Stimulated activated CD8-positive, alpha-beta memory T cell treated with anti-CD3 and anti-CD28 coated beads, Interleukin-12 subunit alpha, Interleukin-12 subunit beta, amount 100 ng/mL, for 24 hours (primary cell): Measurements from ENCODE around the gene LMX1B.
"Not testable (repeated sequence)": the region's sequence is repeated elsewhere in the genome, so short reads cannot be mapped to it uniquely, and the experiment has no call there.

Experiments used
- DNase-seq: peaks from one replicate; pipeline ENCODE4 v3.0.0-alpha.2; 2020; ENCODE audit errors: extremely low read depth

The LMX1B gene

GRCh38 chr9:126613651-126614050 is at the start of gene LMX1B:
Gene LMX1B (plus strand): TSS chr9:126613928. CDS start chr9:126614450, 522 bp downstream.
- no peak for DNase-seq

- no peak for DNase-seq
Observed at GRCh38 chr9:126564128-126564527, 49.6 kb upstream of the LMX1B start.

GRCh38 chr9:126564716-126565115 is 49.0 kb upstream of the LMX1B start:
- DNase-seq = no peak

- DNase-seq = no peak
Observed at GRCh38 chr9:126565336-126566128, 48.2 kb upstream of the LMX1B start.

GRCh38 chr9:126569036-126569435 is 44.7 kb upstream of the LMX1B start:
- DNase-seq = no peak

- DNase-seq = no peak
Observed at GRCh38 chr9:126578029-126578428, 35.7 kb upstream of the LMX1B start.

- not testable (repeated sequence) for DNase-seq
Observed at GRCh38 chr9:126580319-126580718, 33.4 kb upstream of the LMX1B start.

- no peak for DNase-seq
Observed at GRCh38 chr9:126581893-126582292, 31.8 kb upstream of the LMX1B start.

- no peak for DNase-seq
Observed at GRCh38 chr9:126582427-126582826, 31.3 kb upstream of the LMX1B start.

GRCh38 chr9:126583144-126583760 is 30.5 kb upstream of the LMX1B start:
- DNase-seq = no peak

GRCh38 chr9:126584611-126585010 is 29.1 kb upstream of the LMX1B start:
- DNase-seq = no peak

- no peak for DNase-seq
Observed at GRCh38 chr9:126586236-126586635, 27.5 kb upstream of the LMX1B start.

GRCh38 chr9:126587187-126588185 is 26.2 kb upstream of the LMX1B start:
- DNase-seq = no peak

GRCh38 chr9:126588491-126589168 is 25.1 kb upstream of the LMX1B start:
- no peak for DNase-seq

- DNase-seq = no peak
Observed at GRCh38 chr9:126589349-126589748, 24.4 kb upstream of the LMX1B start.

GRCh38 chr9:126591083-126591482 is 22.6 kb upstream of the LMX1B start:
- DNase-seq = no peak

GRCh38 chr9:126591922-126592321 is 21.8 kb upstream of the LMX1B start:
- no peak for DNase-seq

GRCh38 chr9:126592461-126592860 is 21.3 kb upstream of the LMX1B start:
- DNase-seq = no peak

- DNase-seq = no peak
Observed at GRCh38 chr9:126595982-126596381, 17.7 kb upstream of the LMX1B start.

- DNase-seq = no peak
Observed at GRCh38 chr9:126599047-126599650, 14.6 kb upstream of the LMX1B start.
